Keratinocyte (primary cell): ENCODE results near the gene ELOVL5. TPM values are rescaled to one million over a fixed set of nuclear protein-coding genes. Genes with fewer than 3 reads are reported as not detected.

Source experiments
- DNase-seq: peaks from one replicate; pipeline ENCODE4 v3.0.0-alpha.2; 2011; ENCODE audit warnings: low read depth, missing footprints, low spot score
- FAIRE-seq: peaks from 2 replicates; lab custom pipeline; 2011; peaks lifted over from hg19 to GRCh38; lab: Jason Lieb, UNC
- H2AFZ ChIP-seq: 2 replicates; pipeline ENCODE4 v1.6.0; 2012; ENCODE audit warnings: low read length, control low read depth, inconsistent platforms; ENCODE audit not compliant: control insufficient read depth
- H3K27ac ChIP-seq: 2 replicates; pipeline ENCODE4 v1.5.1; 2011; ENCODE audit warnings: low read length; ENCODE audit not compliant: control insufficient read depth, insufficient read depth
- H3K27me3 ChIP-seq: 3 replicates; pipeline ENCODE4 v1.6.0; 2011; ENCODE audit warnings: low read length; ENCODE audit not compliant: control insufficient read depth, insufficient read depth; ENCODE audit errors: extremely low read depth
- H3K36me3 ChIP-seq, 2 experiments: 2 replicates in 1 of 2; 3 replicates in 1 of 2; pipeline ENCODE4 v1.5.1; 2011; ENCODE audit warnings: low read length in 2 of 2, mild to moderate bottlenecking in 1 of 2; ENCODE audit not compliant: control insufficient read depth in 2 of 2, insufficient read depth in 2 of 2; ENCODE audit errors: extremely low read depth in 1 of 2
- H3K4me1 ChIP-seq: 3 replicates; pipeline ENCODE4 v1.5.1; 2011; ENCODE audit warnings: low read length; ENCODE audit not compliant: control insufficient read depth, insufficient read depth; ENCODE audit errors: extremely low read depth
- H3K4me2 ChIP-seq: 3 replicates; pipeline ENCODE4 v1.6.0; 2011; ENCODE audit warnings: low read depth, low read length; ENCODE audit not compliant: control insufficient read depth, insufficient read depth; ENCODE audit errors: extremely low read depth
- H3K4me3 ChIP-seq, 3 experiments: fragments of 200-600 bp in 1 of 3; sonication (generic) in 1 of 3; 2 replicates in 2 of 3; 3 replicates in 1 of 3; pipeline ENCODE4 v1.5.1; 2011 to 2016; ENCODE audit warnings: low read length in 3 of 3, mild to moderate bottlenecking in 3 of 3, control low read depth in 2 of 3, inconsistent platforms in 1 of 3, low read depth in 1 of 3, mixed read lengths in 1 of 3, mixed run types in 1 of 3, moderate library complexity in 1 of 3; ENCODE audit not compliant: control insufficient read depth in 2 of 3, insufficient read depth in 2 of 3; ENCODE audit errors: extremely low read depth in 1 of 3
- H3K79me2 ChIP-seq: 2 replicates; pipeline ENCODE4 v1.6.0; 2012; ENCODE audit warnings: low read length; ENCODE audit not compliant: control insufficient read depth, insufficient read depth
- H3K9ac ChIP-seq: 3 replicates; pipeline ENCODE4 v1.6.0; 2011; ENCODE audit warnings: low read length; ENCODE audit not compliant: control insufficient read depth, insufficient read depth; ENCODE audit errors: extremely low read depth
- H3K9me1 ChIP-seq: 3 replicates; pipeline ENCODE4 v1.6.0; 2011; ENCODE audit warnings: low read length; ENCODE audit not compliant: control insufficient read depth, insufficient read depth; ENCODE audit errors: extremely low read depth
- H3K9me3 ChIP-seq: 2 replicates; pipeline ENCODE4 v1.5.1; 2012; ENCODE audit warnings: low read depth, low read length; ENCODE audit not compliant: control insufficient read depth
- H4K20me1 ChIP-seq: 3 replicates; pipeline ENCODE4 v1.6.0; 2011; ENCODE audit warnings: low read length; ENCODE audit not compliant: control insufficient read depth, insufficient read depth; ENCODE audit errors: extremely low read depth
- EZH2 ChIP-seq: IDR thresholded peaks from one replicate; pipeline ENCODE4 v1.6.1; 2012; ENCODE audit warnings: inconsistent platforms, mild to moderate bottlenecking, low read length, moderate library complexity
- dilution Hi-C: fragments of 300-500 bp; cut with MboI; formaldehyde crosslinking; loops from one replicate; pipeline ENCODE4 v1.7.0; 2020; ENCODE audit warnings: low sequenced_read_pairs; ENCODE audit not compliant: extremely low pct_ligation_motif_present
- polyA plus RNA-seq, 5 experiments: library from polyadenylated mRNA; depleted of rRNA in 3 of 5; stranded (reverse) in 3 of 5; stranded (forward) in 1 of 5; unstranded in 1 of 5; fragments of >200 nt; gene quantifications; 1 replicate in 1 of 5; 2 replicates in 3 of 5; 3 replicates in 1 of 5; pipeline versions ENCODE4 v1.2.1 to v1.2.3, GENCODE V29; 2011 to 2012; ENCODE audit warnings: missing spikeins in 2 of 5, low read depth in 1 of 5, low replicate concordance in 1 of 5
- TF ChIP-seq, protein P1 (sequence below), 3 experiments: IDR thresholded peaks in 1 of 3; conservative IDR thresholded peaks in 1 of 3; optimal IDR thresholded peaks in 1 of 3; 2 replicates in 2 of 3; 3 replicates in 1 of 3; pipeline versions ENCODE3 to v1.5.1; 2011; ENCODE audit warnings: low read length in 3 of 3, mild to moderate bottlenecking in 3 of 3, moderate library complexity in 2 of 3, control low read depth in 1 of 3, inconsistent platforms in 1 of 3; ENCODE audit not compliant: insufficient read depth in 2 of 3; ENCODE audit errors: extremely low read depth in 1 of 3

Gene ELOVL5
- polyA plus RNA-seq, 1 donor (not counting 4 experiments of a cell fraction or from before 2014, with no cell fraction given): 66.7 TPM

DNA sequence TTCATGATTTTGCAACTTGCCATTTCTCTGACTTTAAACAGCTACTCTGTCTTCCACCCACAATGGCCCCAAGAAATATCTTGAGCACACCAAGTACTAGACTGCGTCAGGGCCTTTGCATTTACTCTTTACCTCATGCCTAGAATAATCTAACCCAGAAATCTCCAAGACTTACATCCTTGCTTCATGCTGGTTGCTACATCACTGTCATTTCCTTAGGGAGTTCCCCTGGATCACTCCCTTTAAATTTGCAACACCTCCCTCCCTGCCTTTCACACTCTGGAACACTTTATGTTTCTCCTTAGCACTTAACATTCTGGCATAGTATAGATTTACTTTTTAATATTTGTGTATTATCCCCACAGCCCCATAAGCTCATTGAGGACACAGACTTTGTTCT lies 4.9 kb upstream of the ELOVL5 start:
- no peaks in the 10 kb centered on the region for H4K20me1 ChIP-seq
- H3K4me3 ChIP-seq: no peak overlapping the region
- H2AFZ ChIP-seq: no peak overlapping the region
- H3K9me1 ChIP-seq: no peaks in the 10 kb centered on the region
- peaks cover 5% of the 10 kb centered on the region for H3K4me1 ChIP-seq
- FAIRE-seq (no peak), DNase-seq (no peak)
- TF ChIP-seq, protein P1, sequence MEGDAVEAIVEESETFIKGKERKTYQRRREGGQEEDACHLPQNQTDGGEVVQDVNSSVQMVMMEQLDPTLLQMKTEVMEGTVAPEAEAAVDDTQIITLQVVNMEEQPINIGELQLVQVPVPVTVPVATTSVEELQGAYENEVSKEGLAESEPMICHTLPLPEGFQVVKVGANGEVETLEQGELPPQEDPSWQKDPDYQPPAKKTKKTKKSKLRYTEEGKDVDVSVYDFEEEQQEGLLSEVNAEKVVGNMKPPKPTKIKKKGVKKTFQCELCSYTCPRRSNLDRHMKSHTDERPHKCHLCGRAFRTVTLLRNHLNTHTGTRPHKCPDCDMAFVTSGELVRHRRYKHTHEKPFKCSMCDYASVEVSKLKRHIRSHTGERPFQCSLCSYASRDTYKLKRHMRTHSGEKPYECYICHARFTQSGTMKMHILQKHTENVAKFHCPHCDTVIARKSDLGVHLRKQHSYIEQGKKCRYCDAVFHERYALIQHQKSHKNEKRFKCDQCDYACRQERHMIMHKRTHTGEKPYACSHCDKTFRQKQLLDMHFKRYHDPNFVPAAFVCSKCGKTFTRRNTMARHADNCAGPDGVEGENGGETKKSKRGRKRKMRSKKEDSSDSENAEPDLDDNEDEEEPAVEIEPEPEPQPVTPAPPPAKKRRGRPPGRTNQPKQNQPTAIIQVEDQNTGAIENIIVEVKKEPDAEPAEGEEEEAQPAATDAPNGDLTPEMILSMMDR (optimal IDR thresholded peaks at IDR 0.05 in 1 of 3, IDR thresholded peaks at IDR 0.05 in 1 of 3, conservative IDR thresholded peaks at IDR 0.05 in 1 of 3; ENCODE audit: extremely low read depth in 1 of 3, insufficient read depth in 2 of 3, low read length in 3 of 3): no peak
- no peak for TF ChIP-seq EZH2
- dilution Hi-C loops: no loop called here
- H3K27ac ChIP-seq: no peak overlapping the region
- H3K9ac ChIP-seq: no peak overlapping the region
- no peaks in the 10 kb centered on the region for H3K9me3 ChIP-seq
- H3K4me2 ChIP-seq: no peak overlapping the region
- H3K79me2 ChIP-seq: peaks cover 1% of the 10 kb centered on the region
- H3K36me3 ChIP-seq: no peaks in the 10 kb centered on the region
- no peaks in the 10 kb centered on the region for H3K27me3 ChIP-seq

DNA sequence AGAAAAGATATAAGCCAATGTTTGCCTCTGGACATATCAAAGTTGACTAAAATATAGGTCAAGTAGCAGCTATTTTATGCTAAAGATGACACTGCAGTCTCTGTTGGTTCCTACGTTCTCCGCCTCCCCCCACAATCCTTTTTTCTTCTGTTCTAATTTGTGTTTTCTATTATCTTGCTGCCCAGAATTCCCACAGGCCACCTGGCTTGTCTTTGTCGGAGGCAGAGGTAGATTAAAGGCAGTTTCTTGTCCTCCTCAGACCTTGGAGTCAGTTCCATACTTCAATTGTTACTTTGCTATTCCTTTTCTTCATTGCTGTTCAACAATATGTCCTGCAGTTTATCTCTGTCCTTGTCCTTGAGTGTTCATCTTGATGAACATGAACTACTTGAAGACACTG lies 3.6 kb upstream of the ELOVL5 start:
- H3K4me1 ChIP-seq: peaks cover 6% of the 10 kb centered on the region
- dilution Hi-C loops: no loop called here

More for the DNA sequence above, 3.6 kb upstream of the ELOVL5 start:
- H2AFZ ChIP-seq: no peak overlapping the region
- DNase-seq (no peak), FAIRE-seq (no peak)
- H3K27me3 ChIP-seq: no peaks in the 10 kb centered on the region
- H4K20me1 ChIP-seq: no peaks in the 10 kb centered on the region
- H3K9me1 ChIP-seq: no peaks in the 10 kb centered on the region
- no peak overlapping the region for H3K27ac ChIP-seq
- peaks cover 14% of the 10 kb centered on the region for H3K79me2 ChIP-seq
- no peak overlapping the region for H3K4me2 ChIP-seq
- no peak overlapping the region for H3K9ac ChIP-seq
- no peak overlapping the region for H3K4me3 ChIP-seq
- no peaks in the 10 kb centered on the region for H3K9me3 ChIP-seq
- TF ChIP-seq, protein P1 (optimal IDR thresholded peaks at IDR 0.05 in 1 of 3, IDR thresholded peaks at IDR 0.05 in 1 of 3, conservative IDR thresholded peaks at IDR 0.05 in 1 of 3; ENCODE audit: extremely low read depth in 1 of 3, insufficient read depth in 2 of 3, low read length in 3 of 3): no peak
- TF ChIP-seq EZH2: no peak
- no peaks in the 10 kb centered on the region for H3K36me3 ChIP-seq
